K562 (cell line): ENCODE measurements around the gene ADGRB3.

ENCODE experiments used
- POLR2AphosphoS5 ChIP-seq: IDR thresholded peaks from 2 replicates; pipeline ENCODE4 v1.6.1; 2011; ENCODE audit warnings: mild to moderate bottlenecking, low read depth, low read length, moderate library complexity; ENCODE audit not compliant: control insufficient read depth, insufficient read depth
- TAF1 ChIP-seq: IDR thresholded peaks from 2 replicates; pipeline ENCODE4 v1.6.1; 2011; ENCODE audit warnings: mild to moderate bottlenecking, low read length, moderate library complexity; ENCODE audit not compliant: insufficient read depth, control insufficient read depth, severe bottlenecking; ENCODE audit errors: extremely low read depth
- ZNF239 ChIP-seq: fragments of 250-450 bp; sonication (Bioruptor Pico); IDR thresholded peaks from 2 replicates; pipeline ENCODE4 v1.4.0; 2020; ENCODE audit warnings: mild to moderate bottlenecking
- ZNF785 ChIP-seq: fragments of 250-450 bp; sonication (Bioruptor Pico); IDR thresholded peaks from 2 replicates; pipeline ENCODE4 v1.4.0; 2020; ENCODE audit warnings: mild to moderate bottlenecking
- TF ChIP-seq, protein P1 (sequence below): sonication (generic); formaldehyde crosslinking; IDR thresholded peaks from 2 replicates; pipeline ENCODE4 v1.8.0; 2022; ENCODE audit warnings: mild to moderate bottlenecking, missing genetic modification reagents
- TF ChIP-seq, protein P2 (sequence below), 2 experiments: fragments of 450-650 bp; formaldehyde crosslinking in 1 of 2; IDR thresholded peaks; 2 replicates each; pipeline versions ENCODE4 v1.4.0 to v1.6.1; 2014 to 2020; ENCODE audit warnings: mild to moderate bottlenecking in 2 of 2, borderline replicate concordance in 1 of 2, low read depth in 1 of 2

DNA sequence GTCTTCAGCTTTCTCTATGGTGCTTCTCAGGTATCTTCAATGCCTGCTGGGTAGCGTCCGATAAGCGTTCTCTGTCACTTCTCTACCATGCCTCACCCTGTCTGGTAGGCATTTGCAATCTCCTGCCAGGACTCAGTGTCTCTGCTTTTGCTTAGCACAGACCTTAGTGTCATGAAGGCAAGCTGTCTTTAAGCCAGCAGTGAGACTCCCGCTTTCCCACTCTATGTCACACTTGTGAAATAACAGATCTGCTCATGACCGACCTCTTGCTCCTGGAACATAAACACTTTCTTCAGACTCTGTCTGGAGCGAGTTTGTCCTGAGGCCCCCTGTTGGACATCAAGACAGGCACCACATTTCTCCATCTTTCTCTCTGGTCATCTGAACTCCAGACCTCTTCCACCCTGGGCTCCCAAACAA is 17.0 kb downstream of the ADGRB3 start:
- TF ChIP-seq POLR2AphosphoS5 (no peak), TAF1 (no peak), ZNF239 (CRISPR knock-in tag) (no peak), ZNF785 (CRISPR knock-in tag) (no peak)
- TF ChIP-seq, protein P1, sequence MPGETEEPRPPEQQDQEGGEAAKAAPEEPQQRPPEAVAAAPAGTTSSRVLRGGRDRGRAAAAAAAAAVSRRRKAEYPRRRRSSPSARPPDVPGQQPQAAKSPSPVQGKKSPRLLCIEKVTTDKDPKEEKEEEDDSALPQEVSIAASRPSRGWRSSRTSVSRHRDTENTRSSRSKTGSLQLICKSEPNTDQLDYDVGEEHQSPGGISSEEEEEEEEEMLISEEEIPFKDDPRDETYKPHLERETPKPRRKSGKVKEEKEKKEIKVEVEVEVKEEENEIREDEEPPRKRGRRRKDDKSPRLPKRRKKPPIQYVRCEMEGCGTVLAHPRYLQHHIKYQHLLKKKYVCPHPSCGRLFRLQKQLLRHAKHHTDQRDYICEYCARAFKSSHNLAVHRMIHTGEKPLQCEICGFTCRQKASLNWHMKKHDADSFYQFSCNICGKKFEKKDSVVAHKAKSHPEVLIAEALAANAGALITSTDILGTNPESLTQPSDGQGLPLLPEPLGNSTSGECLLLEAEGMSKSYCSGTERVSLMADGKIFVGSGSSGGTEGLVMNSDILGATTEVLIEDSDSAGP = no peak
- TF ChIP-seq, protein P2, sequence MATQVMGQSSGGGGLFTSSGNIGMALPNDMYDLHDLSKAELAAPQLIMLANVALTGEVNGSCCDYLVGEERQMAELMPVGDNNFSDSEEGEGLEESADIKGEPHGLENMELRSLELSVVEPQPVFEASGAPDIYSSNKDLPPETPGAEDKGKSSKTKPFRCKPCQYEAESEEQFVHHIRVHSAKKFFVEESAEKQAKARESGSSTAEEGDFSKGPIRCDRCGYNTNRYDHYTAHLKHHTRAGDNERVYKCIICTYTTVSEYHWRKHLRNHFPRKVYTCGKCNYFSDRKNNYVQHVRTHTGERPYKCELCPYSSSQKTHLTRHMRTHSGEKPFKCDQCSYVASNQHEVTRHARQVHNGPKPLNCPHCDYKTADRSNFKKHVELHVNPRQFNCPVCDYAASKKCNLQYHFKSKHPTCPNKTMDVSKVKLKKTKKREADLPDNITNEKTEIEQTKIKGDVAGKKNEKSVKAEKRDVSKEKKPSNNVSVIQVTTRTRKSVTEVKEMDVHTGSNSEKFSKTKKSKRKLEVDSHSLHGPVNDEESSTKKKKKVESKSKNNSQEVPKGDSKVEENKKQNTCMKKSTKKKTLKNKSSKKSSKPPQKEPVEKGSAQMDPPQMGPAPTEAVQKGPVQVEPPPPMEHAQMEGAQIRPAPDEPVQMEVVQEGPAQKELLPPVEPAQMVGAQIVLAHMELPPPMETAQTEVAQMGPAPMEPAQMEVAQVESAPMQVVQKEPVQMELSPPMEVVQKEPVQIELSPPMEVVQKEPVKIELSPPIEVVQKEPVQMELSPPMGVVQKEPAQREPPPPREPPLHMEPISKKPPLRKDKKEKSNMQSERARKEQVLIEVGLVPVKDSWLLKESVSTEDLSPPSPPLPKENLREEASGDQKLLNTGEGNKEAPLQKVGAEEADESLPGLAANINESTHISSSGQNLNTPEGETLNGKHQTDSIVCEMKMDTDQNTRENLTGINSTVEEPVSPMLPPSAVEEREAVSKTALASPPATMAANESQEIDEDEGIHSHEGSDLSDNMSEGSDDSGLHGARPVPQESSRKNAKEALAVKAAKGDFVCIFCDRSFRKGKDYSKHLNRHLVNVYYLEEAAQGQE (IDR thresholded peaks at IDR 0.05; ENCODE audit: borderline replicate concordance) = no peak
- TF ChIP-seq, protein P2 (CRISPR knock-in tag; IDR thresholded peaks at IDR 0.05; ENCODE audit: low read depth) = no peak
